ENCODE measurements around the gene LIMS2.
A peak's percentile ranks its signal among the peaks of the same experiment; 100 is the strongest.

Gene LIMS2

GRCh38 chr2:127623388-127624319 lies 51.7 kb downstream of the LIMS2 start:
- Histone ChIP-seq H3K27ac (ENCODE audit: extremely low read depth, low read depth, low read length) (no peak overlapping the region), H3K4me1 (ENCODE audit: control insufficient read depth, insufficient read depth, low read length) (no peaks in the 10 kb centered on the region), H3K4me3 (ENCODE audit: low read depth, low read length) (no peak overlapping the region), H3K36me3 (ENCODE audit: control insufficient read depth in 2 of 2, insufficient read depth in 1 of 2, low read length in 2 of 2) (no peaks in the 10 kb centered on the region), H3K9me3 (ENCODE audit: control insufficient read depth, insufficient read depth, low read depth, low read length) (no peaks in the 10 kb centered on the region)
- TF ChIP-seq EGR2 (tag by site-specific recombination; IDR thresholded peaks at IDR 0.05; ENCODE audit: low read depth) (peak; percentile 24; the same call in 1 of the 2 replicates), ZFHX2 (tag by site-specific recombination; conservative IDR thresholded peaks at IDR 0.05) (0 out of 2 replicates have a peak, but pooled peaks have one; percentile 19), PRDM6 (tag by site-specific recombination; IDR thresholded peaks at IDR 0.05) (no peak)
- ChIA-PET CTCF (no interaction called here), POLR2A (no interaction called here)

DNA sequence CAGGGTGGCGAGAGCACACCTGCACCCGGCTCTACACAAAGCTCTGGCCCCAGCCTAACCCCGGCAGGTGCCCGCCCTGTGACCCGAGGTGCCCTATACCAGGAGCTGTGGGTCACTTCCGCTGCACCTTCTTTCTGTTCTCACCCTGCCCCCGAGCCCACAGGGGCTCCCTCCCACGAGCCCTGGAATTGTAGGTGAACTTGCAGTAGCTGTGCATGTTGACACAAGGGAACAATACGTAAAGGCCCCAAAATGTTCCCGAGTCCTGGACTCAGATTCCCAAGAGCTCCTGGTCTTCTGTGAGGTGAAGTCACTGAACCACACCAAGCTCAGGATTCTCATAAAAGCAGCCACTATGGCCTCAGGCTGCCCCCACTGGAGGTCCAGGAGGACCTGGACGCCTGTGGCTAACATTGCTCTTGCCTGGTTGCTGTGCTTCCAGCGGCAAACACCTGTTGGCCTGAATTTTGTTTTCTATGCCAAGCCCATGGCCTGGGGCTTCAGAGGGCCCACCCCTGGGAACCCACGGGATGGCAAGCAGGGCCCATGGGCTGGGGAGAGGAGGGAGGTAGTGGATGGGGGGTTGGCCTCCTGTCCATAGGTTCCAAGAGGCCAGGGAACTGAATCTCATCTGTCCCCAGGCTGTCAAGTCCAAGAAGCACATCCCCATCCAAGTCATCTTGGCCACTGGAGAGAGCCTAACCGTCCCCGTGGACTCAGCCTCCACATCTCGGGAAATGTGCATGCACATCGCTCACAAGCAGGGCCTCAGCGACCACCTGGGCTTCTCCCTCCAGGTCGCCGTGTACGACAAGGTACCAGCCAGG lies 52.6 kb downstream of the LIMS2 start:
- TF ChIP-seq SCRT1 (tag by site-specific recombination; IDR thresholded peaks at IDR 0.05; ENCODE audit: borderline replicate concordance) (peak; percentile 21; the same call in 1 of the 2 replicates), SCRT2 (tag by site-specific recombination; IDR thresholded peaks at IDR 0.05) (peak; percentile 40; the same call in 1 of the 2 replicates), ZNF292 (tag by site-specific recombination; IDR thresholded peaks at IDR 0.05; ENCODE audit: borderline replicate concordance, low read depth) (no peak)
- CTCF ChIA-PET, result no interaction called here
- H3K27ac ChIP-seq (ENCODE audit: extremely low read depth, low read depth, low read length), result no peak overlapping the region
- H3K36me3 ChIP-seq (ENCODE audit: control insufficient read depth in 2 of 2, insufficient read depth in 1 of 2, low read length in 2 of 2), result no peaks in the 10 kb centered on the region
- H3K4me3 ChIP-seq (ENCODE audit: low read depth, low read length), result no peak overlapping the region
- H3K4me1 ChIP-seq (ENCODE audit: control insufficient read depth, insufficient read depth, low read length), result no peaks in the 10 kb centered on the region
- POLR2A ChIA-PET, result no interaction called here
- H3K9me3 ChIP-seq (ENCODE audit: control insufficient read depth, insufficient read depth, low read depth, low read length), result no peaks in the 10 kb centered on the region

DNA sequence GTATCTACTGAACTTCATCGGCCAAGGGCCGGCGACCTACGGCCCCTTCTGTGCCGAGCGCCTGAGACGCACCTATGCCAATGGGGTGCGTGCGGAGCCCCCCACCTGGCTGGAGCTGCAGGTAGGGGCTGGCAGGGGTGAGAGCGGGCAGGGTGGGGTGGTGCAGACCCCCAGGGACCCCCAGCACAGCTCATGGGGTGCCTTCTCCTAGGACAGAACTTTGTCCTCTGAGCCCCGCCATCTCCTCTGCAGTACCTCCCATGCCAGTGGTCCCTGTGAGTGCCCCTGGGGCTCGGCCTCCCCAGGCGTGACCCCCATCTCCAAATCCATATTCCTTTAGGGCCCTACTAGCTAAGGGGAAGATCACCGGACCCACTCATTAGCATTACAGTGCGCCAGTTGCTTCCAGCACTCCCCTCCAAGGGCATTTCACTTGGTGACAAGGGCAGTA lies 53.3 kb downstream of the LIMS2 start:
- Histone ChIP-seq H3K4me3 (ENCODE audit: low read depth, low read length) (no peak overlapping the region), H3K4me1 (ENCODE audit: control insufficient read depth, insufficient read depth, low read length) (no peaks in the 10 kb centered on the region), H3K9me3 (ENCODE audit: control insufficient read depth, insufficient read depth, low read depth, low read length) (no peaks in the 10 kb centered on the region), H3K27ac (ENCODE audit: extremely low read depth, low read depth, low read length) (no peak overlapping the region), H3K36me3 (ENCODE audit: control insufficient read depth in 2 of 2, insufficient read depth in 1 of 2, low read length in 2 of 2) (no peaks in the 10 kb centered on the region)
- POLR2A ChIA-PET, result no interaction called here
- CTCF ChIA-PET, result no interaction called here
- TF ChIP-seq ZNF221 (tag by site-specific recombination; IDR thresholded peaks at IDR 0.05; ENCODE audit: borderline replicate concordance) (no peak), ZNF776 (tag by site-specific recombination; IDR thresholded peaks at IDR 0.05; ENCODE audit: borderline replicate concordance) (no peak), ZBTB6 (tag by site-specific recombination; IDR thresholded peaks at IDR 0.05) (no peak), ZNF211 (tag by site-specific recombination; IDR thresholded peaks at IDR 0.05; ENCODE audit: low read depth) (no peak), HOXD13 (CRISPR knock-in tag; IDR thresholded peaks at IDR 0.05; ENCODE audit: borderline replicate concordance) (no peak), ZBTB1 (tag by site-specific recombination; IDR thresholded peaks at IDR 0.05) (no peak), EGR2 (tag by site-specific recombination; IDR thresholded peaks at IDR 0.05; ENCODE audit: low read depth) (no peak), ZNF302 (tag by site-specific recombination; IDR thresholded peaks at IDR 0.05; ENCODE audit: low read depth) (no peak), ZNF23 (tag by site-specific recombination; IDR thresholded peaks at IDR 0.05; ENCODE audit: borderline replicate concordance) (no peak), ZFP69B (tag by site-specific recombination; IDR thresholded peaks at IDR 0.05) (no peak), ZNF114 (tag by site-specific recombination; IDR thresholded peaks at IDR 0.05) (no peak), ZNF398 (tag by site-specific recombination; IDR thresholded peaks at IDR 0.05) (no peak), ZSCAN30 (tag by site-specific recombination; IDR thresholded peaks at IDR 0.05) (no peak)
- TF ChIP-seq, protein P1, sequence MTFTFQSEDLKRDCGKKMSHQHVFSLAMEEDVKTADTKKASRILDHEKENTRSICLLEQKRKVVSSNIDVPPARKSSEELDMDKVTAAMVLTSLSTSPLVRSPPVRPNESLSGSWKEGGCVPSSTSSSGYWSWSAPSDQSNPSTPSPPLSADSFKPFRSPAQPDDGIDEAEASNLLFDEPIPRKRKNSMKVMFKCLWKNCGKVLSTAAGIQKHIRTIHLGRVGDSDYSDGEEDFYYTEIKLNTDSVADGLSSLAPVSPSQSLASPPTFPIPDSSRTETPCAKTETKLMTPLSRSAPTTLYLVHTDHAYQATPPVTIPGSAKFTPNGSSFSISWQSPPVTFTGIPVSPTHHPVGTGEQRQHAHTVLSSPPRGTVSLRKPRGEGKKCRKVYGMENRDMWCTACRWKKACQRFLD (tag by site-specific recombination; IDR thresholded peaks at IDR 0.05), result no peak
- TF ChIP-seq, protein P2, sequence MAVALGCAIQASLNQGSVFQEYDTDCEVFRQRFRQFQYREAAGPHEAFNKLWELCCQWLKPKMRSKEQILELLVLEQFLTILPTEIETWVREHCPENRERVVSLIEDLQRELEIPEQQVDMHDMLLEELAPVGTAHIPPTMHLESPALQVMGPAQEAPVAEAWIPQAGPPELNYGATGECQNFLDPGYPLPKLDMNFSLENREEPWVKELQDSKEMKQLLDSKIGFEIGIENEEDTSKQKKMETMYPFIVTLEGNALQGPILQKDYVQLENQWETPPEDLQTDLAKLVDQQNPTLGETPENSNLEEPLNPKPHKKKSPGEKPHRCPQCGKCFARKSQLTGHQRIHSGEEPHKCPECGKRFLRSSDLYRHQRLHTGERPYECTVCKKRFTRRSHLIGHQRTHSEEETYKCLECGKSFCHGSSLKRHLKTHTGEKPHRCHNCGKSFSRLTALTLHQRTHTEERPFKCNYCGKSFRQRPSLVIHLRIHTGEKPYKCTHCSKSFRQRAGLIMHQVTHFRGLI (tag by site-specific recombination; IDR thresholded peaks at IDR 0.05), result no peak

Measured in HEK293 (cell line).